Measurements from ENCODE around the gene MAN1C1. TPM values are rescaled to one million over a fixed set of nuclear protein-coding genes. Genes with fewer than 3 reads are reported as not detected.

MAN1C1 gene
- polyA plus RNA-seq, 1 of the 3 experiments (the other 2 are of a cell fraction): 0.20 TPM

DNA sequence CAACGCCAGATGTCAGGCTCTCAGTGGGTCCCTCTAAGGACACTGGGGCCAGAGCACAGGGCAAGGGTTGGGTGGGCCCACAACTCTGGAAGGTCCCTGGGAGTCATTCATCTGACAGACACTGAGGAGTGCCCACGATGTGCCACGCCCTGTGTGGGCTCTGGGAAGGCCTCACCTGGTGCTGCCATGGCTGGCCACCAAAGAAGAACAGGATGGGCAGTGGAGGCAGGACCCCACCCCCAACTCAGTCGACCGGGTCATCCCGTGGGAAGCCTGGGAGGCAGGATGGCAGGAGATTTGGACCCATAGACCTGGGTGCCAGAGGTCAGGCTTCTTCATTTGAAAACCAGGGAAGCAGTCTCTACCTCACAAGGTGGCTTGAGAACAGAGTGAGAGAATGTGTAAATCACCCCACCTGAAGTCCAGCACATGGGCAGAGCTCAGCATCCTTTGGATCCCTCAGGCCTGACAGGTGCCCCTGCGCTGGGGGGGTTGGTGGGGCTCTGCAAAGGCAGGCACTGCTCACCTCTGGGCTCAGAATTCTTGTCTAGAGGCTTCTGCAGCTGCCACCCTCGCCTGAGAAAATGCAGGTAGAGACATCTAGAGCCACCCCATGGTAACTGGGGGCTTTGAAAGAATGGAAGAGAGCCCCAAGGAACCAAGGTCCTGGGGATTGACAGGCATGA, 182.2 kb downstream of the MAN1C1 start:
- Histone ChIP-seq H3K4me1 (ENCODE audit: control insufficient read depth in 1 of 2, insufficient read depth in 2 of 2, low read depth in 1 of 2, low read length in 1 of 2) (peaks cover 0 to 32% of the 10 kb centered on the region in 2 experiments; a peak in 3 of 4 replicates), H3K4me2 (no peak overlapping the region), H3K4me3 (ENCODE audit: low read depth in 2 of 2, low read length in 1 of 2) (no peak overlapping the region), H2AFZ (ENCODE audit: low read depth) (no peak overlapping the region), H3K9me3 (no peaks in the 10 kb centered on the region), H3K9me2 (no peaks in the 10 kb centered on the region), H4K20me1 (ENCODE audit: insufficient read depth) (no peaks in the 10 kb centered on the region), H3K27me3 (ENCODE audit: insufficient read depth) (no peaks in the 10 kb centered on the region), H3F3A (replicated peaks; ENCODE audit: insufficient read depth) (peaks cover 12% of the 10 kb centered on the region), H3K36me3 (replicated peaks in 1 of 2; ENCODE audit: control insufficient read depth in 1 of 2, insufficient read depth in 2 of 2, low read length in 1 of 2) (no peaks in the 10 kb centered on the region), H3K9ac (no peak overlapping the region), H3K27ac (ENCODE audit: low read depth in 2 of 2, low read length in 1 of 2) (no peak overlapping the region; a peak in 1 of 4 replicates), H3K79me2 (ENCODE audit: insufficient read depth) (peaks cover 24% of the 10 kb centered on the region; the same call in 1 of the 2 replicates)
- WGBS (ENCODE audit: low lambda C conversion rate): 89% methylated on average over 3 of the region's 8 CpGs
- ChIA-PET POLR2A (no interaction called here), CTCF (interaction anchor here (0.7 to 3.6 kb wide), 17 partner anchors 11 to 190 kb away, joined by 3 to 26 read pairs (median 3); partner anchors contain the start of genes MAN1C1 and PAQR7)
- TF ChIP-seq, protein P1, sequence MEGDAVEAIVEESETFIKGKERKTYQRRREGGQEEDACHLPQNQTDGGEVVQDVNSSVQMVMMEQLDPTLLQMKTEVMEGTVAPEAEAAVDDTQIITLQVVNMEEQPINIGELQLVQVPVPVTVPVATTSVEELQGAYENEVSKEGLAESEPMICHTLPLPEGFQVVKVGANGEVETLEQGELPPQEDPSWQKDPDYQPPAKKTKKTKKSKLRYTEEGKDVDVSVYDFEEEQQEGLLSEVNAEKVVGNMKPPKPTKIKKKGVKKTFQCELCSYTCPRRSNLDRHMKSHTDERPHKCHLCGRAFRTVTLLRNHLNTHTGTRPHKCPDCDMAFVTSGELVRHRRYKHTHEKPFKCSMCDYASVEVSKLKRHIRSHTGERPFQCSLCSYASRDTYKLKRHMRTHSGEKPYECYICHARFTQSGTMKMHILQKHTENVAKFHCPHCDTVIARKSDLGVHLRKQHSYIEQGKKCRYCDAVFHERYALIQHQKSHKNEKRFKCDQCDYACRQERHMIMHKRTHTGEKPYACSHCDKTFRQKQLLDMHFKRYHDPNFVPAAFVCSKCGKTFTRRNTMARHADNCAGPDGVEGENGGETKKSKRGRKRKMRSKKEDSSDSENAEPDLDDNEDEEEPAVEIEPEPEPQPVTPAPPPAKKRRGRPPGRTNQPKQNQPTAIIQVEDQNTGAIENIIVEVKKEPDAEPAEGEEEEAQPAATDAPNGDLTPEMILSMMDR (IDR thresholded peaks at IDR 0.05): no peak
- TF ChIP-seq, protein P2, sequence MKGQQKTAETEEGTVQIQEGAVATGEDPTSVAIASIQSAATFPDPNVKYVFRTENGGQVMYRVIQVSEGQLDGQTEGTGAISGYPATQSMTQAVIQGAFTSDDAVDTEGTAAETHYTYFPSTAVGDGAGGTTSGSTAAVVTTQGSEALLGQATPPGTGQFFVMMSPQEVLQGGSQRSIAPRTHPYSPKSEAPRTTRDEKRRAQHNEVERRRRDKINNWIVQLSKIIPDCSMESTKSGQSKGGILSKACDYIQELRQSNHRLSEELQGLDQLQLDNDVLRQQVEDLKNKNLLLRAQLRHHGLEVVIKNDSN (IDR thresholded peaks at IDR 0.05; ENCODE audit: borderline replicate concordance, low read depth): no peak
- no peak for TF ChIP-seq SMC3 (IDR thresholded peaks at IDR 0.05; ENCODE audit: low read depth, low read length)
- TF ChIP-seq RAD21 (IDR thresholded peaks at IDR 0.05; ENCODE audit: low read length): no peak
- no peak for TF ChIP-seq RFX5 (IDR thresholded peaks at IDR 0.05; ENCODE audit: low read length)
- no peak for TF ChIP-seq TCF12 (IDR thresholded peaks at IDR 0.05)
- no peak for DNase-seq

DNA sequence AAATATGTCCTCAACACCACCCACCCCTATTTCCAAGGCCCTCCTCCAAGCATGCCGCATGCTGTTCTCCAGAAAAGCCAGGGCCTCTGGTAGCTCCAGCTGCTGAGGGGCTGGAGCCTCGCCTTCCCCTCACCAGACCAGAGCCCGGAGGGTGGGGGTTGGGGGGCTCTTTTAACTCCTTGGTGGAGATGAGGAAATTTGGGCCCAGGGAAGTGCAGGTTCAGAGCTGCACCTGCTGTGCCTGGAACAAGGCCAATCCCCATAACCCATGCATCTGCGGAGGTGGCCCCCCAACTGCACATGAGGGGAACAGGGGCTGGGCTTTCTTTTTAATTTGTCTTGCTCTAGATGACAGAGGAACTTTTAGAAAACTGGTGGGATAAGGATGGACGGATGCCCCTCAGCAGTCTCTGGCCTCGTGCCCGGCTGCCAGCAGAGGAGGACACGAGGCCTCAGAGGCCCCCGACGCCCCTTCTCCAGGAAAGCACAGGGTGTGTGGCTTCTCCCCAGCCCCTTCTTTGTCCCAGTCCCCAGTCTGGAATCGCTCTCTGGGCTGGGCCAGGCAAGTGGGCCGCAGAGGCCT, 182.9 kb downstream of the MAN1C1 start:
- Histone ChIP-seq H3K79me2 (ENCODE audit: insufficient read depth) (peaks cover 24% of the 10 kb centered on the region; the same call in 1 of the 2 replicates), H2AFZ (ENCODE audit: low read depth) (peak overlapping the region; percentile 89; the same call in 1 of the 2 replicates), H3K27ac (ENCODE audit: low read depth in 2 of 2, low read length in 1 of 2) (peak overlapping the region; percentile 47 to 87; a peak in 3 of 4 replicates), H4K20me1 (ENCODE audit: insufficient read depth) (no peaks in the 10 kb centered on the region), H3K4me2 (peak overlapping the region; percentile 67; the same call in 1 of the 2 replicates), H3K36me3 (replicated peaks in 1 of 2; ENCODE audit: control insufficient read depth in 1 of 2, insufficient read depth in 2 of 2, low read length in 1 of 2) (no peaks in the 10 kb centered on the region), H3K4me3 (ENCODE audit: low read depth in 2 of 2, low read length in 1 of 2) (peak overlapping the region; percentile 49 to 55; a peak in 3 of 4 replicates), H3K27me3 (ENCODE audit: insufficient read depth) (no peaks in the 10 kb centered on the region), H3K9ac (peak overlapping the region; percentile 65), H3K9me2 (no peaks in the 10 kb centered on the region), H3F3A (replicated peaks; ENCODE audit: insufficient read depth) (peaks cover 13% of the 10 kb centered on the region), H3K4me1 (ENCODE audit: control insufficient read depth in 1 of 2, insufficient read depth in 2 of 2, low read depth in 1 of 2, low read length in 1 of 2) (peaks cover 0 to 35% of the 10 kb centered on the region in 2 experiments; a peak in 3 of 4 replicates), H3K9me3 (no peaks in the 10 kb centered on the region)
- TF ChIP-seq, protein P1 (IDR thresholded peaks at IDR 0.05): no peak
- TF ChIP-seq RXRA (IDR thresholded peaks at IDR 0.05; ENCODE audit: borderline replicate concordance, low read depth) (no peak), YY1 (IDR thresholded peaks at IDR 0.05; ENCODE audit: low read depth) (no peak), GABPA (IDR thresholded peaks at IDR 0.05; ENCODE audit: low read depth) (no peak), GATA2 (CRISPR knock-in tag; IDR thresholded peaks at IDR 0.05) (no peak)
- TF ChIP-seq, protein P3, sequence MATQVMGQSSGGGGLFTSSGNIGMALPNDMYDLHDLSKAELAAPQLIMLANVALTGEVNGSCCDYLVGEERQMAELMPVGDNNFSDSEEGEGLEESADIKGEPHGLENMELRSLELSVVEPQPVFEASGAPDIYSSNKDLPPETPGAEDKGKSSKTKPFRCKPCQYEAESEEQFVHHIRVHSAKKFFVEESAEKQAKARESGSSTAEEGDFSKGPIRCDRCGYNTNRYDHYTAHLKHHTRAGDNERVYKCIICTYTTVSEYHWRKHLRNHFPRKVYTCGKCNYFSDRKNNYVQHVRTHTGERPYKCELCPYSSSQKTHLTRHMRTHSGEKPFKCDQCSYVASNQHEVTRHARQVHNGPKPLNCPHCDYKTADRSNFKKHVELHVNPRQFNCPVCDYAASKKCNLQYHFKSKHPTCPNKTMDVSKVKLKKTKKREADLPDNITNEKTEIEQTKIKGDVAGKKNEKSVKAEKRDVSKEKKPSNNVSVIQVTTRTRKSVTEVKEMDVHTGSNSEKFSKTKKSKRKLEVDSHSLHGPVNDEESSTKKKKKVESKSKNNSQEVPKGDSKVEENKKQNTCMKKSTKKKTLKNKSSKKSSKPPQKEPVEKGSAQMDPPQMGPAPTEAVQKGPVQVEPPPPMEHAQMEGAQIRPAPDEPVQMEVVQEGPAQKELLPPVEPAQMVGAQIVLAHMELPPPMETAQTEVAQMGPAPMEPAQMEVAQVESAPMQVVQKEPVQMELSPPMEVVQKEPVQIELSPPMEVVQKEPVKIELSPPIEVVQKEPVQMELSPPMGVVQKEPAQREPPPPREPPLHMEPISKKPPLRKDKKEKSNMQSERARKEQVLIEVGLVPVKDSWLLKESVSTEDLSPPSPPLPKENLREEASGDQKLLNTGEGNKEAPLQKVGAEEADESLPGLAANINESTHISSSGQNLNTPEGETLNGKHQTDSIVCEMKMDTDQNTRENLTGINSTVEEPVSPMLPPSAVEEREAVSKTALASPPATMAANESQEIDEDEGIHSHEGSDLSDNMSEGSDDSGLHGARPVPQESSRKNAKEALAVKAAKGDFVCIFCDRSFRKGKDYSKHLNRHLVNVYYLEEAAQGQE (IDR thresholded peaks at IDR 0.05; ENCODE audit: low read depth, low read length): no peak
- TF ChIP-seq, protein P4, sequence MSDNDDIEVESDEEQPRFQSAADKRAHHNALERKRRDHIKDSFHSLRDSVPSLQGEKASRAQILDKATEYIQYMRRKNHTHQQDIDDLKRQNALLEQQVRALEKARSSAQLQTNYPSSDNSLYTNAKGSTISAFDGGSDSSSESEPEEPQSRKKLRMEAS (IDR thresholded peaks at IDR 0.05; ENCODE audit: low read depth): no peak
- ChIA-PET CTCF (interaction anchor here (0.7 to 3.6 kb wide), 15 partner anchors 11 to 227 kb away, joined by 3 to 26 read pairs (median 4); partner anchors contain the start of genes MAN1C1 and PAQR7), POLR2A (interaction anchor here (1.0 to 1.3 kb wide), 3 partner anchors 10 to 191 kb away, joined by 3 to 7 read pairs (median 4); no protein-coding TSS in a partner anchor)
- 46% methylated on average over 9 of the region's 12 CpGs for WGBS (ENCODE audit: low lambda C conversion rate)
- peak; percentile 43 for DNase-seq
